K562 (cell line): Measurements from ENCODE around the gene THAP5. TPM values are rescaled to one million over a fixed set of nuclear protein-coding genes. Genes with fewer than 3 reads are reported as not detected.

ENCODE experiments used
- ATAC-seq: fragments of 200-7000 bp; cut with Tn5 transposase; 3 replicates; pipeline ENCODE4 v1.9.1; 2020; ENCODE audit warnings: moderate library complexity
- BruUV-seq: library from RNA; stranded (reverse); fragments of 400-500 nt; replicated peaks from 2 replicates; lab custom pipeline; 2021; lab: Mats Ljungman, UMichigan
- CTCF ChIA-PET: fragments of 300-600 bp; formaldehyde crosslinking; extraction: SDS; loops from one replicate; lab custom pipeline; 2021; ENCODE audit warnings: low intra/inter-chr PET ratio; lab: Yijun Ruan, JAX
- POLR2A ChIA-PET: fragments of 300-600, 350-650 bp; sonication (Branson Sonifier 250); formaldehyde crosslinking; extraction: SDS; loops from one replicate; lab custom pipeline; 2021; ENCODE audit warnings: antibody characterized with exemption, inconsistent platforms; lab: Yijun Ruan, JAX
- DNase-seq, 4 experiments: peaks; one replicate each; pipeline versions ENCODE4 v3.0.0 to v3.0.0-alpha.2; 2011 to 2018; ENCODE audit warnings: low spot score in 3 of 4, mixed read lengths in 3 of 4; ENCODE audit errors: extremely low read depth in 1 of 4
- FAIRE-seq: peaks from 2 replicates; lab custom pipeline; 2011; peaks lifted over from hg19 to GRCh38; lab: Jason Lieb, UNC
- H2AFZ ChIP-seq: 2 replicates; pipeline ENCODE4 v1.6.0; 2011; ENCODE audit warnings: low read depth, low read length, control low read depth, inconsistent platforms
- H3K27ac ChIP-seq: fragments of 200-600 bp; 3 replicates; pipeline ENCODE4 v1.8.0; 2011; ENCODE audit warnings: low read depth, mild to moderate bottlenecking, control low read depth, inconsistent platforms, low read length, moderate library complexity, mixed read lengths; ENCODE audit errors: extremely low read depth
- H3K27me3 ChIP-seq, 2 experiments: fragments of 300-600 bp in 1 of 2; 2 replicates in 1 of 2; 3 replicates in 1 of 2; pipeline versions ENCODE4 v1.6.0 to v1.8.0; 2011; ENCODE audit warnings: inconsistent platforms in 2 of 2, low read length in 2 of 2, mild to moderate bottlenecking in 1 of 2, mixed read lengths in 1 of 2, moderate library complexity in 1 of 2; ENCODE audit not compliant: control insufficient read depth in 2 of 2, insufficient read depth in 2 of 2
- H3K36me3 ChIP-seq: fragments of 300-600 bp; 3 replicates; pipeline ENCODE4 v1.8.0; 2011; ENCODE audit warnings: mild to moderate bottlenecking, low read length, inconsistent platforms; ENCODE audit not compliant: control insufficient read depth, insufficient read depth
- H3K4me1 ChIP-seq, 2 experiments: fragments of 200-600 bp in 1 of 2; replicated peaks in 1 of 2; 2 replicates in 1 of 2; 3 replicates in 1 of 2; pipeline versions ENCODE4 v1.5.1 to v1.8.0; 2011; ENCODE audit warnings: inconsistent platforms in 2 of 2, low read length in 2 of 2, mild to moderate bottlenecking in 1 of 2, mixed read lengths in 1 of 2, moderate library complexity in 1 of 2; ENCODE audit not compliant: control insufficient read depth in 2 of 2, insufficient read depth in 2 of 2
- H3K4me2 ChIP-seq: 2 replicates; pipeline ENCODE4 v1.6.1; 2011; ENCODE audit warnings: low read length, control low read depth, inconsistent platforms, mixed read lengths; ENCODE audit not compliant: insufficient read depth
- H3K4me3 ChIP-seq: fragments of 200-600 bp; sonication (generic), shearing (Covaris generic); 2 replicates; pipeline ENCODE4 v1.5.1; 2016; ENCODE audit warnings: control low read depth, inconsistent platforms
- H3K79me2 ChIP-seq: fragments of 200-600 bp; 3 replicates; pipeline ENCODE4 v1.8.0; 2011; ENCODE audit warnings: low read length, inconsistent platforms; ENCODE audit not compliant: control insufficient read depth, insufficient read depth
- H3K9ac ChIP-seq, 2 experiments: 2 replicates each; pipeline versions ENCODE4 v1.6.0 to v1.6.1; 2011; ENCODE audit warnings: low read depth in 2 of 2, low read length in 2 of 2, control low read depth in 1 of 2, inconsistent platforms in 1 of 2, mild to moderate bottlenecking in 1 of 2, mixed read lengths in 1 of 2; ENCODE audit not compliant: insufficient read depth in 1 of 2
- H3K9me1 ChIP-seq: one replicate; pipeline ENCODE4 v1.6.0; 2011; ENCODE audit warnings: inconsistent platforms, mild to moderate bottlenecking, low read length, moderate library complexity; ENCODE audit not compliant: control insufficient read depth, insufficient read depth
- H3K9me3 ChIP-seq: replicated peaks from 2 replicates; pipeline ENCODE4 v1.5.1; 2011; ENCODE audit warnings: low read depth, low read length, inconsistent platforms; ENCODE audit not compliant: control insufficient read depth, insufficient read depth
- H4K20me1 ChIP-seq: replicated peaks from 2 replicates; pipeline ENCODE4 v1.6.1; 2011; ENCODE audit warnings: low read length, inconsistent platforms, mixed read lengths; ENCODE audit not compliant: control insufficient read depth, insufficient read depth
- ADNP ChIP-seq: fragments of 200-800 bp; sonication (Bioruptor generic); IDR thresholded peaks from 2 replicates; pipeline ENCODE4 v1.6.1; 2016; ENCODE audit warnings: missing genetic modification characterization, missing compliant biosample characterization
- CBFB ChIP-seq: sonication (generic); formaldehyde crosslinking; IDR thresholded peaks from 2 replicates; pipeline ENCODE4 v1.4.0; 2020; ENCODE audit warnings: mild to moderate bottlenecking, missing genetic modification reagents
- CBX5 ChIP-seq: IDR thresholded peaks from 2 replicates; pipeline ENCODE4 v1.6.1; 2014; ENCODE audit warnings: low read depth, borderline replicate concordance
- DIDO1 ChIP-seq: fragments of 450-650 bp; IDR thresholded peaks from 2 replicates; pipeline ENCODE4 v1.6.1; 2016; ENCODE audit warnings: low read depth, missing biosample characterization, missing genetic modification characterization
- GABPA ChIP-seq: fragments of 200-800 bp; sonication (Bioruptor generic); conservative IDR thresholded peaks from 2 replicates; pipeline ENCODE4 v1.6.1; 2016; ENCODE audit warnings: low read depth, missing genetic modification characterization, missing compliant biosample characterization
- GATAD2B ChIP-seq: fragments of 450-650 bp; IDR thresholded peaks from 2 replicates; pipeline ENCODE4 v1.6.1; 2017; ENCODE audit warnings: mild to moderate bottlenecking, borderline replicate concordance
- NFIC ChIP-seq: fragments of 450-650 bp; IDR thresholded peaks from 2 replicates; pipeline ENCODE4 v1.6.1; 2017; ENCODE audit warnings: mild to moderate bottlenecking, inconsistent platforms
- NFIX ChIP-seq: fragments of 250-450 bp; sonication (Bioruptor Pico); IDR thresholded peaks from 2 replicates; pipeline ENCODE4 v1.4.0; 2020; ENCODE audit warnings: low read depth, mild to moderate bottlenecking, moderate library complexity
- PML ChIP-seq: IDR thresholded peaks from 2 replicates; pipeline ENCODE4 v1.6.1; 2012; ENCODE audit warnings: low read length, inconsistent platforms
- ZNF23 ChIP-seq: fragments of 250-450 bp; sonication (Bioruptor Pico); IDR thresholded peaks from 2 replicates; pipeline ENCODE4 v1.4.0; 2020; ENCODE audit warnings: mild to moderate bottlenecking
- ZNF511 ChIP-seq: sonication (generic); formaldehyde crosslinking; IDR thresholded peaks from 2 replicates; pipeline ENCODE4 v1.8.0; 2022; ENCODE audit warnings: mild to moderate bottlenecking, missing genetic modification reagents
- WGBS: fragments of 100-300 bp; shearing (Covaris generic); methylation state at CpG from one replicate; pipeline ENCODE4 v1.1.6; 2016; ENCODE audit warnings: low coverage, mixed read lengths; ENCODE audit not compliant: insufficient coverage; ENCODE audit errors: missing lambda C conversion rate; 5-methylcytosine and 5-hydroxymethylcytosine counted together
- in situ Hi-C: fragments of 300-500 bp; cut with MboI; formaldehyde crosslinking; loops from 4 replicates; pipeline ENCODE4 v1.15.0; 2018; ENCODE audit warnings: inconsistent platforms, mixed read lengths
- intact Hi-C: fragments of 100-400 bp; cut with micrococcal nuclease; formaldehyde crosslinking; loops from 2 replicates; pipeline ENCODE4 v1.14.2; 2022
- polyA plus RNA-seq, 8 experiments: library from polyadenylated mRNA; depleted of rRNA in 4 of 8; stranded (reverse) in 5 of 8; unstranded in 3 of 8; fragments of >200 nt; fragmentation: Nextera tagmentation in 2 of 8; fragmentation: Illumina TruSeq in 1 of 8; extraction: Ambion mirVana in 2 of 8; extraction: Trizol in 1 of 8; gene quantifications; 2 replicates each; pipeline versions ENCODE4 v1.2.1 to v1.2.3, GENCODE V29; 2011 to 2014; ENCODE audit warnings: inconsistent platforms in 1 of 8, missing spikeins in 1 of 8
- total RNA-seq, 7 experiments: library from RNA; depleted of rRNA in 6 of 7; stranded (reverse); fragments of >200 nt in 6 of 7; fragmentation: Illumina TruSeq in 2 of 7; extraction: Trizol in 2 of 7; gene quantifications; 2 replicates each; pipeline versions ENCODE4 v1.2.1 to v1.2.3, GENCODE V29; 2011 to 2021; ENCODE audit warnings: low replicate concordance in 1 of 7

Gene THAP5
- total and polyA plus RNA-seq, 9 of the 15 experiments (the other 6 are each of a cell fraction or from before 2014, with no cell fraction given): 16.5 to 58.1 (median 28.2) TPM

- TF ChIP-seq ZNF511 (CRISPR knock-in tag) (no peak), ZNF23 (CRISPR knock-in tag) (no peak), CBFB (CRISPR knock-in tag) (no peak), PML (peak; percentile 32; the same call in 1 of the 2 replicates), CBX5 (no peak)
- TF ChIP-seq, all 486 proteins: peak for 7
These were observed 5.7 kb upstream of the THAP5 start (continued) for GRCh38 chr7:108575156-108575555.

- Histone ChIP-seq H3K27me3 (no peaks in the 10 kb centered on the region), H3K27ac (no peak overlapping the region), H3K79me2 (peaks cover 63% of the 10 kb centered on the region), H3K36me3 (peaks cover 38% of the 10 kb centered on the region), H3K4me3 (no peak overlapping the region), H3K4me2 (no peak overlapping the region), H3K9me3 (no peaks in the 10 kb centered on the region), H2AFZ (no peak overlapping the region), H3K4me1 (peaks cover 11 to 13% of the 10 kb centered on the region in 2 experiments; a peak in 3 of 5 replicates), H4K20me1 (no peaks in the 10 kb centered on the region), H3K9me1 (no peaks in the 10 kb centered on the region), H3K9ac (no peak overlapping the region)
- no peak for DNase-seq
- in situ Hi-C loops (no loop called here), intact Hi-C loops (no loop called here)
- no peak for FAIRE-seq
- ChIA-PET POLR2A (interaction anchor here (0.6 to 1.3 kb wide), 2 partner anchors 15 to 21 kb away, joined by 3 to 4 read pairs; no protein-coding TSS in a partner anchor), CTCF (no interaction called here)
- ATAC-seq: no peak
- 71% methylated on average over 2 of the region's 2 CpGs for WGBS
- no TSS peak for BruUV-seq
- TF ChIP-seq ZNF23 (CRISPR knock-in tag) (no peak), NFIX (peak; percentile 74), ADNP (0 out of 2 replicates have a peak, but pooled peaks have one; percentile 3), DIDO1 (no peak), GABPA (0 out of 2 replicates have a peak, but pooled peaks have one; percentile 16), GATAD2B (peak; percentile 27; the same call in 1 of the 2 replicates), NFIC (peak; percentile 92)
- TF ChIP-seq, all 486 proteins: peak for 5
These were observed 3.0 kb upstream of the THAP5 start for GRCh38 chr7:108572480-108572879.
